Middle frontal gyrus (tissue), 1 donor: Measurements from ENCODE around the gene UBQLN4.

Experiments
- DNase-seq: peaks from one replicate; pipeline ENCODE4 v3.0.0-alpha.2; 2015; ENCODE audit warnings: low spot score; ENCODE audit errors: extremely low spot score

UBQLN4 gene

GRCh38 chr1:156019946-156020292, 33.7 kb downstream of the UBQLN4 start:
- no peak for DNase-seq

GRCh38 chr1:156014829-156015228, 38.8 kb downstream of the UBQLN4 start:
- DNase-seq = no peak

DNA sequence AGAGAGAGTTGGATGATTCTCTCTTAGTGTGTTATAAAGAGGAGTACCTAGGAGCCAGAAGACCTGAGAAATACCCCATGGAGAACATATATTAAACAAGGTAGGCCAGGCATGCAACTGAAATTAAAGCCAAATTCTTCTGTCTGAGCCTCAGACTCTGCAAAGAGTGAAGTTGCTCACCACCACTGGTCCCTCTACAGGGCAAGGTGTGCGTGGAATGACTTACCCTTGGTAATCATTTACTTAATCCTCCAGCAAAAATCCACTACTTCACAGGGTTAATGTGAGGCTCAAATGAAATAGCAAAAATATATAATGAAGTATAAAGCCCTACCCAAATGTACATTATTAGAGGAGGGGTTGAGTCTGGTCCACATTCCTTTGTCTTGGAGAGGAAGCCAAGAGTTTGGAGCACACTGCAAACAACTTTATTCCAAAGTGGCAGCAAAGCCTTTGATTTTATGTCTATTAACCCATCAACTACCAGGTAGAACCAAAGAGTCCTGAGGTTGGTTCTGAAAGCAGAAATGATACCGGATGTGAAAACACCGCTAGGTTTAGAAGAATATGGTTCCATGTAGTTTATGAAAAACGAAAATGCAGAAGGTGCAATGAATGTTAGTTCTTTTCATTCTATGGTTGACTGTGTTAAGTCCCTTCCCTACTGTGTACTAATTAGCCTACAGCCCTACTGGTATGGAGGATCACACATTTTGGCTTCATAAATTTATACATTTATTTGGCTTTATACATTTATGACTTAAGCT, 41.4 kb downstream of the UBQLN4 start:
- DNase-seq = no peak

DNA sequence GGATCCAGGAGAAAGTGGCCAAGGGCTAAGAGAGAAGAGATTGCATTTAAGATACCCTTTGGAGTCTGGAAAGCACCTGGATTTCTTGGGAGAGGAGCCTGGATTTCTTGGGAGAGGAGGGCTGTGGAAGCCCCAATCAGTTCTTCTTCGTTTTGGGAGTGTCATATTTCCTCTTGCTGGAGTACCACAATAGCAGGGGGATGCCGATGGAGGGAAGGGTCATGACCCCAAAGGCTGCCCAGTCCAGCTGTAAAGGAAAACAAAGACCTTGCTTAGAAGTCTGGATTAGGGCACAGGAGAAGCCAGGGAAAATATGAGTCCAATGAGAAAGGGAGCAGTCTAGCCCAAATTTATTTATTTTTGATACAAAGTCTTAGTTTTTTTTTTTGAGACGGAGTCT, 44.2 kb downstream of the UBQLN4 start:
- DNase-seq = no peak

- DNase-seq = no peak
Measured at GRCh38 chr1:156006666-156007376, 46.8 kb downstream of the UBQLN4 start.

GRCh38 chr1:156004843-156005584, 48.6 kb downstream of the UBQLN4 start:
- no peak for DNase-seq

- DNase-seq = no peak
Measured at GRCh38 chr1:156003923-156004188, 49.7 kb downstream of the UBQLN4 start.

DNA sequence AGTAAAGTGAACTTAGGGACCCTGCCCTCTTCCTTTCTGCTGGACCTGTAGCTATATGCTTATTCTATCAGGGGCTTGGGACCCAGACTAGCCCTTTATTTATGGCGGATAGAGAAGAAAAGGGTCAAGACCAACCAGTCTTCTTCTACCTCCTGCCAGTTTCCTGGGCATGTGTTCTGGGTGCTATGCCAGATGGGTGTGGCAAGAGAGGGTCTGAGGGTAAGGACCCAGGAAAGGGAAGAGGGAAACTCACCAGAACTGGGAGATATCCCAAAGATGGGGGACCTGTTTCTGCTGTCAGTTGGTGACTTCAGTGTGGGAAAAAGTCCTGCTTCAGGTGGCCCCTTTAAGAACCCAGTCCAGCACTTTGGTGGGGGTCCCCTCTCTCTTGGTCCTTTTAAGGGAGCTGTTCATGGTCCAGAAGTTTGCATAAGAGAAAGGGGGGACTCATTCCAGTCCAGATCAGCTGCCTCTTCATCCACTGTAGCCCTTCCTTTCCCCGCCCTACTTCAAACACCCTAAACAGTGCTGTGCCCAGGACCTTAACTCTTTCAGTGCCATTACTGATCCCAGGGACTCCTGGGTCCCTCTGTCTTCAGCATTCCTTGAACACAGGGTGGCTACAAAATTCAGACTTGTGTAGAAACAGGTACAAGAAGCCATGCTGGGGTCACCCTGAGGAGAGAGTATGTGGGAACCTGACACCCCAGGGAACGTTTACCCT, 51.2 kb downstream of the UBQLN4 start:
- DNase-seq = no peak

DNA sequence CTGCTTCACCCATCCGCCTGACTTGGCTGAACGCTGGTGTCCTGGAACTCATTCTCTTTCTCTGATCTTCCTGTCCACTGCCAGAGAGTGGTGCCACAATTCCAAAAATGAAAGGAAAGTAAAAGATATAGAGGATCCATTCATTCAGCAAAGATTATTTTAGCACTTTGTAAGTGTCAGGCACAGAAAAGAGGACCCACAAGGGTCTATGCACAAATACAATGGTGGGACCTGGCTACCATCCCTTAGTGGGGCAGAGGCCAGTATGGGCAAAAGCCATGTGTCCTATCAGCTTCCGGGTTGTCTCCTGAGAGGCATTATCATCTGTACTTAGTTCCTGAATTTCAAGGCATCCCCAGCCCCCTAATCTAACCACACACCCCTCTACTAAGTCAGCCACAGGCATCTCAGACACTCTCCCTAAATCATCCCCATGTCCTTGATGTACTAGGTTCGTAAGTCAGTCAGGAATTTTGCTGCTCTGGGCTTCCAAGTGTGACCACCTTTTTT, 51.9 kb downstream of the UBQLN4 start:
- DNase-seq = no peak

DNA sequence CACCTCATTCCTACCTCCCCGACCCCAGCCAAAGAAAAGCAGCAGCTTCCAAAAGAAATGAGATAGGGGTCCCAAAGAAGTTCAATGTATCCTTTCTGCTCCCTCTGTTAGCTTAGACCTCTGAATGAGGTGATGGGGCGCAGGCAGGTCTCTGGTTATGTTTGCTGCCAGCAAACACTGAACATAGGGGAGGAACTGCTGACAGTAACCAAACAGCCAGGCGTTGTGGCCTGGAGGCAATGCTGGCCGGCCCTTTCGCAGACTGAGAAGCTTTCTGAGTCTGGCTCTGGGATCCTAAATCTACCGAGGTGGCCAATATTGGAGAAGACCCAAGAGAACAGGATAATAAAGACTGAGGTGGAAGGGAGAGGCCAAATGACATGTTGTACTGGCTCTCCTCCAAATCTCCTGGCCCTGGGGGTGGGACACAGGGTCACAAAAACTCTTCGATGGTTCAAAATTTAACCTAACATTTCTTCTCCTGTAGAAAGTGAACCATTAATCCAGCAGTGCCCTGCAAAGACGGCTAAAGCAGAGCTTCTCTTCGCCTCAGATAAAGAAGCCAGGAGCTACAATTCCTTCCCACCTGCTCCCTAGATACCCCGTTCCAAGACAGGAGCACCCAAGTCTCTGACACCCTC, 52.5 kb downstream of the UBQLN4 start:
- no peak for DNase-seq

GRCh38 chr1:155999964-156000363, 53.6 kb downstream of the UBQLN4 start:
- DNase-seq = no peak

GRCh38 chr1:155996166-155996565, 57.4 kb downstream of the UBQLN4 start:
- DNase-seq = no peak

- DNase-seq = no peak
Measured at GRCh38 chr1:155993595-155993994, 60.0 kb downstream of the UBQLN4 start.

DNA sequence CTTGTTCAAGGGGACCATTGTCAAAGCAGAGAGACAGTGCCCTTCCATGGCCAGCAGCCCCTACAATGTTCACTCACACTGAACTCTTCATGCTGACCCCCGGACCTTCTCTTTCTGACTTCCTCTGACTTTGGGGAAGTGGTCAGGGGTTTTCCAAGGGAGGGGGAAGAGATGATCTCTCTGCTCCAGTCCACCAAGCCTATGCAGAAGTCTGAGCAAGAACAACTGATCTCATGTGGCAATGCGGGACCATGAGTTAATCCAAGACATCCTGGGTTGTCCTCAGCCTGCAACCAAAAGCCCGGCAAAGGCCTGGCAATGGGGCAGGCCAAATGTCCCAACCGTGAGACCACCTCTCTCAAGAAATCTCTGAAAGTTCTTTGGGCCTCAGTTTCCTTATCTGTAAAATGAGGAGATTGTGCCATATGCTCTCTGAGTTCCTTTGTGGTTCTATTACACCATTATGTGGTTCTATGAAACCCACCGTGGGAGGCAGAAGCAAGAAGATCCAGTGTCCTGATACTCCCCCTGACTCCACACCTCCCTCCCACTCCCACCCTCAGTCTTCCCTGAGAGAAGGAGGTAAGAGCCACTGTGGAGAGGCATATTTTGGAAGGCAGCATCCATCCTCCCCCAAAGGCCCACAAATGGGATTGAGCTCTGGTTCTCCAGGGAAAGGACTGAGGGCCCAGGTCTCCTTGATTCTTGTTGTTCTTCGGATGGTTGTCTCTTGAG, 63.4 kb downstream of the UBQLN4 start:
- no peak for DNase-seq

DNA sequence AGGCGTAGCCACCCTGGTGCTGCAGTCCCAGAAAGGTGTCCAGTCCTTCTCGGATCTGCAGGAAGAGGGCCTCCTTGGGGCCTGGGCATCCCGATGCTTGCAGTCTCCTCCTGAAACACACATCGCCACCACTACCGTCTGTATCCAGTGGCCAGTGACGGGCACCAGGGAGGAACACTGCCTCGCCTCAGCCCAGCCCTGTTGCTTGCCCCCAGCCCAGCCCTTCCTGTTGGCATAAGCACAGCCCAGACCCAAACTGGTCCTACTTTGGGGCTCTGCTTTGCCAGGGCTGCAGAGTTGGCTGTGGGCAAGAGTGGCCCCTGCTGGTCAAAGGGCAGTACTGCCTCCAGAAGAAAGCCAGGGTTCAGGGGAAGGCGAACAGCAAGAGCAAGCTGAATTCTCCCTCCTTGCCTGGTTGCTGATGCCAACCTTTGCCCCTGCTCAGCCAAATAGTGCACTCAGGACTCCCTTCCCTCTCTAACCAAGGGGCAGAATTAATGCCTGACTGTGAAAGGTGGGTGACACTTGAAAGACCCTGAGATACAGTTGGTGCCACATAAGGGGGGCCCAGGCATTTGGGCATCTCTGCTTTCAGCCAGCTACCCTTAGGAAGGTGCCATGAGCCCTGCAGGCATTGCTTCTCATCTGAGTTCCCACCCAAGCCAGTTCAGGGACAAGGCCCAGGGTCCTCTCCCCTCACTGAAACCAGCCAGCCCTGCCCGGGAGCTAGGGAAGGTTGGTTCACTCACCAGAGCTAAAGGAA, 64.2 kb downstream of the UBQLN4 start:
- DNase-seq = peak; percentile 73
